NCI-H345 treated with DMSO at 0.1 percent for 48 hours (cell line): ENCODE data around the gene KDM2A.

Experiments used
- DNase-seq: peaks from one replicate; lab custom pipeline; 2025; ENCODE audit not compliant: unreplicated experiment; lab: John Stamatoyannopoulos, UW

Gene KDM2A

DNA sequence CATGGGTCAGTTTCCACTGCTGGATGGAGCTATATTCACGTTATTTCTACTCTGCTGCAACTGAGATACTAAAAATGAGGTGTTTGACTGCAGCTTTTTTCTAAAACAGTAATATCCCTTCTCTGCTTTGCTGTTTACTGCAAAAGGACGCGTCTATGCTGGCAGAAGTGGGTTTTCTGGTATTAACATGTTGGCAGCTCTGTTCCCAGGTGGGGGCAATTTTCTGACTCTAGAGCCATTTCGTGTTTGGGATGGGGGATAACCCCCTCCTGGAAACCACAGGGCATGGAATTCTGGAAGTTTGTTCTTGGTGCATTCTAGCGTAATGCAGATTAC, 152.1 kb downstream of the KDM2A start:
- DNase-seq: no peak

DNA sequence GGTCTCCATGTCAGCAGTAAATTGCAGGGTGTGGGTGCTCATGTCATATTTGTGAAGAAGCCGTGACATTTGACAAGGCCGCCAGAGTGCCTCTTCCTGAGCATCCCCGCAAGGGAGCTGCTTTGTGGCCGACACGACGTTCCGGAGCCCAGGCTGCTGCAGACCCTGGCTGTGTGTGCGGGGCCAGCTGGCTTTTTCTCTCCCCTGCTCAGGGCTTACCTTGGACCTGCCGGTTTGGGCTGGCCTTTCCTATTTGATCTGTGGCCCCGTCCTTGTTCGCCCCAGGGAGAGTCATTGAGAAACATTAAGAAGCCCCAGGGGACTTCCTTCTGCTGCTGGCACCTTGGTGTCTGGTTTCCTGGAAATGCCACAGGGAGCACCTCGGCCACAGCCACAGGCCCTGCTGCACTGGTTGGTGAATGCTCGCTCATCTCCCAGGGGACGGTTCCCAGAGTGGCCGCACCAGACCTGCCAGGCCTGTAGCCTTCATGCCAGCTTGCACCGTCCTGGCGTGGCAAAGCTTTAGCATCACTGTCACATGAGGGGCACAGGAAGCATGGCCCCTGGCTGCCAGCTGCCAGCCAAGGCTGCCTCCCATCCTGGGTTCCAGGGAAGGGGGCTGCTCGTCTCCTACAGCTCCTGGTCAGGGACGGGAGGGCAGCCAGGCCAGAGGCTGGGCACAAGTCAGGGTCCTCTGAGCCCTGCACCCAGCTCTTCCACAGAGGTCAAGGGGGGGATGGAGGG, 152.7 kb downstream of the KDM2A start:
- no peak for DNase-seq

DNA sequence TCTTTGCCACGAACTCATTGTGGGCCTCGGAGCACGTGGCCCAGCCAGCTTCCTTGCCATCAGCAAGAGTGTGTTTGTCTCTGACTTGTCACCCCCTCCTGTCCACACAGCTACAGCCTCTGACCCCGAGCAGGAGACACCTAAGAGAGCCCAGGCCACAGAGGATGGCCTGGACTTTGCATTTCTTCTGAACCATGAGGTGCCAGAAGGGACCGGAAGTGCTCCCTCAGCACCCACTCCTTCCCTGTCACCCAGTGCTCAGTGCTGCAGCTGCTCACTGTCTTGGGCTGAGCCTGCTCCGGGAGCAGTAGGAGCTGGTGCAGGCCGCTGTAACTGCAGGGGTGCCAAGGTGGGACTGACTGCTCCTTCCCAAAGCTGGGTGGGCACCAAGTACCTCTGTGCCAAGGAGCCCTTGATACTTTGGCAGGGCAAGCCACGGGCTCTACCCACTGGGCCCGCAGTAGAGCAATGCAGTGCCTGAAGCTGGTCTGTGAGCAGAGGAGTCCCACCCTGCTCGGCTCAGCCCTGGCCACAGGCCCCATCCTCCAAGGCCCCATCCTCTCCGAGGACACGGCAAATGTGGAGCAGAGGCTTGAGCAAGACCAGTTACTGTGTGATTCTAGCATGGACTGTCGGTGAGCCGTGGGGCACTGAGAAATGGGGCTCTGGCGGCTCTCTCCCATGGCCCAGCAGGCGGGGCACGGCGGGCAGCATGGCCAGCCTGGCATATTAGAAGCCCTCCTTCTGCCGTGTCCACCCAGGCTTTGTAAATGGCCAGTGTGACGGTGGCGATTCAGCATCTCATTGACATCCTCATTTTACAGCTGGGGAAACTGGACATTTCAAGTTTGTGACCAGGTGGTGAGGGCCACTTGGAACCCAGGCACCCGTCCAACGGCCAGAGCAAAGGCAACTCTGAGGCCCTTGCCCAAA, 153.5 kb downstream of the KDM2A start:
- DNase-seq: no peak

DNA sequence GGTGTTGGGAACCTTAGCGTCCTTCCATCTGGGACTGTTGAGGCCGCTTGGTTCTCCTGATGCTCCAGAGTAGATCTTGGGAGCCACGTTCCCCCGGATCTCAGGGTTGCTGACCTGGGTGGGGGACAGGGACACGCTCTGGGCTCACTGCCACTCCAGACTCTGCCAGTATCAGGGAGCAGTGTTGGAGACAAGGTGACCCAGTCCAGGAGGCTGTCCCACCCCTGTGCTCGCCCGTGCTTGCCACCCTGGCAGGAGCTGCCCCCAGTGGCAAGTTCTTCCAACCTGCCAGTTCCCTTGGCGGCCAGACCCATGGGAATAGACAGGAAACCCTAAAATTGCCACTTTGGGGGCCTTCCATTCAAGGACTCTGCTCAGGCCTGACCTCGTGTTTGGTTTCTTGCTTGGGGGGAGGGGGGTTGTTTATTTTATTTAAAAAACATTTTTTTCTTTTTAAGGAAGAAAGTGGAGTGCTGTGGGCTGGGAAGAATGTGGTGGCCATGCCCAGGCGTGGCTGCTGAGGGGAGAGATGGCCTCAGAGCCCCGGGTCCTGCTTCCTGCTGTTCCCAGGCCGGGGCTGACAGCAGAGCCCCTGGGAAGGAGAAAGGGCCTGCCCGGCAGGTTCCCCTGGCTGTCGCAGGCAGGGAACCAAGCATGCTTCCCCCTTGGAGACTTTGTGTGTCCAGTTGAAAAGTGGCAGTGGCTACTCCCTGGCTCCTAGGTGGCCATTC, 154.4 kb downstream of the KDM2A start:
- no peak for DNase-seq

DNA sequence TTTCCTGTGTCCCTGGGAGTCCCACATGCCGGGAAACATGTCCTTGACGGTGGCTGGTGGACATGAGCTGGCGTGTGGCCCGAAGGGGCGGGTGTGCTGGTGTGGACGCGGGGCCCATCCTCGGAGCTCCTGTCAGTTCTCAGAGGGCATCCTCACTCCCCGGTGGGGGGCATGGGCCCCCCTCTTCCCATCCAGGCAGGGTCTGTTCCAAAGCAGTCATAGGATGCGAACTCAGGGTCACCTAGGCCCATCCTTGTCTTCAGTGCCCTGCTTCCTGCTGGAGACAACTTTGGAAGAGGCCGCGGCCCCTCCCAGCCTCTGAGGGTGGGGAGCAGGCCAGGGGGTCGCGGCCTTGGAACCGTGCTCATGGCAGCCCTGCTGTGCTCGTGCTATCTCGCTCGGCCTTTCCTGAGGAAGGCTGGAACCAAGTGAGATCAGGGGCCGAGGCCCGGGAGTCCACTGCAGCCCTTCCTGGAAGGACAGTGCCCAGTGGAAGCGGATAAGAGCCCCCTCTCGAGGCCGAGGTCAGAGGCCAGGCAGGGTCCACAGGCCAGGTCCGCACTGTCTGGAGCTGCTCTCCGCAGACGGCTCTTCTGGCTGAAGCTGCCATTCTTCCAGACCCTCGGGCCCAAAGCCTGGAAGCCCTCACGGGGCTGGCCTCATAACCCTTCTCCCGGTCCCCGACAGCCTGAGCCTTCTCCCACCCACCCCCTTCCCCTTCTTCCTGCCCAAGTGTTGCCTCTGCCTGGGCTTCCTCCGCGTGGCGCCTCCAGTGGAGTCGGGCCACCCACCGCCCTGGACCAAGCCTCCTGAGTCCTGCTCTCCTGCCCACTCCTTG, 155.9 kb downstream of the KDM2A start:
- DNase-seq: no peak

DNA sequence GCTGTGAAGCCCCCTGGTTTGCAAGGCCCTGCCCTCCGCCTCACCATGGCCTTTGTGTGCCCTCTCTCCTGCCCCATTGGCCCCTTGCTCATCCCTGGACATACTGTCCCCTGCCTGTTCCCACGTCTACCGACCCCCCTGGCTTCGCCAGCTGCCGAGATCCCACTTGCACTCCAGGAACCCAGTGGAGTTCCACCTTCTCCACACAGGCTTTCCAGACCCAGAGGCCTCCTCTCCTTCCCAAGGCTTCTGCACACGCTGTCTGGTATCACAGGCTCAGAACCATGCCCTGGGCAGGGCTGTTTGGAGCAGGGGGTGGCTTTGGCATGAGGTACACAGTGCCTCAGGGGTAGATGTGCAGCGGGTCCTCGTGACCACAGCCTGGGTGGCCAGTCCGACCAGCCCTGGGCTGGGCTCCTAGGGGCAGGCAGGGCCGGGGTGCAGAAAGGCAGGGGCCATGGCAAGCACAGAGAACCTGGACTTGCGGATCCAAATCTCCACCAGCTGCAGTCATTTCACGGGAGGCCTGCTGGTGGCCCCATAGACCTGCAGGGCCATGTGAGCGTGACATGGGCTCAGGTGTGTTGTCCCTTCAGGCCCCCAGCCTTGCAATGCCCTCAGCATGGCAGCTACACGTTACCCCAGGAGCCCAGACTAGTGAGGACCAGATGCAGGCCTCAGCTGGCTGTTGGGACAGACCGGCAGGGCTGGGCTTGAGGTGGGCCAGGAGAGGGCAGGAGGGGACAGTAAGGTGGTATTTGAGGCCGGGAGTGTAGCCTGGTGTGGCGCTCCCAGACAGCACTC, 156.7 kb downstream of the KDM2A start:
- DNase-seq: no peak

DNA sequence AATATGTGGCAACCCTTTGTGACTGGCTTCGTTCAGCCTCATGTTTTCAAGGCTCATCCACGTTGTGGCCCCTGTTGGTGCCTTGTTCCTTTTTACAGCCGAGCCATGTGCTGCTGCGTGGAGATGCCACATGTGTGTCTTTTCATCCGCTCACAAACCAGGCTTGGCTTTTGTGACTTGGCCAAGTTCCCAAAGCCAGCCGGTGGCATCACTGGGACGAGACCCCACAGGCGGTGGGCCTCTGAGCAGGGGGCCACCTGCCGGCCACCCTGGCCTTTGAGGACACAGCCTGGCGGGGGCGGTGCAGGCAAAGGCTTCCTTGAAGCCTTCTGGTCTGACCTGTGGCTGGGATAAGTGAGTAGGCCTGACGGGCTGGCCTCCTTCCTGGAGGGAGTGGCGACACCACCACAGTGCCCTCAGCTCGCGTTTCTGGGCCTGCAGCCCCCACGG, 157.7 kb downstream of the KDM2A start:
- no peak for DNase-seq

DNA sequence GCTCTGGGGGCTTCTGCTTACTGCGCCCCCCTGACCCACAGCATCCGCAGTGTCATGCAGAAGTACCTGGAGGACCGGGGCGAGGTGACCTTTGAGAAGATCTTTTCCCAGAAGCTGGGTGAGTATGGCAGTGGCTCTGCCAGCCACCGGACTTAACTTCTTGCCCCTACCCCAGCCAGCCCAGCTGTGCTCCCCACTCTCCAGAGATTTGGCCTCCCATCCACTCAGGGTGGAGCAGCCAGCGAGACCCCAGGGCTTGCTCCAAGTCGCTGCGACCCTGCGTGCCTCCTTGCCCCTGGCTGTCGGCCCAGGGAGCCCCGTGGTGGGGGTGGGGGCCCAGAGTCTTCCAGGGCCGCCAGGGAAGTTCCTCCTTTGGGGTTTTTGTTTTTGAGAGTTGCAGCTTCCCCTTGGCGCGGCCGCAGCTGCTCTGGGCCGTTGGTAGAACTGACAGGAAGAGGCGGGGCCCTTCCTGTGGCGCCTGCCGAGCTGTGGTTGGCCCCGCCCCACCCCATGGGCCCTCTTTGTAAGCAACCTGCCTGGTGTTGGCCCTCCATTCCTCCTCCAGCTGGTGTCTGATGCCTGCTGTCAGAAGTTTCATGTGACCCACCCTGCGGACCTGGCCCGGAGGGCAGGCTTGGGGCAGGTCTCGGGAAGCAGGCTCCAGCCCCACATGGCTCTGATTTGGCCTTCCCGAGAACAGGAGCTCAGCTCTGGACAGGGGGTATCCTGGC, 158.3 kb downstream of the KDM2A start:
- no peak for DNase-seq

DNA sequence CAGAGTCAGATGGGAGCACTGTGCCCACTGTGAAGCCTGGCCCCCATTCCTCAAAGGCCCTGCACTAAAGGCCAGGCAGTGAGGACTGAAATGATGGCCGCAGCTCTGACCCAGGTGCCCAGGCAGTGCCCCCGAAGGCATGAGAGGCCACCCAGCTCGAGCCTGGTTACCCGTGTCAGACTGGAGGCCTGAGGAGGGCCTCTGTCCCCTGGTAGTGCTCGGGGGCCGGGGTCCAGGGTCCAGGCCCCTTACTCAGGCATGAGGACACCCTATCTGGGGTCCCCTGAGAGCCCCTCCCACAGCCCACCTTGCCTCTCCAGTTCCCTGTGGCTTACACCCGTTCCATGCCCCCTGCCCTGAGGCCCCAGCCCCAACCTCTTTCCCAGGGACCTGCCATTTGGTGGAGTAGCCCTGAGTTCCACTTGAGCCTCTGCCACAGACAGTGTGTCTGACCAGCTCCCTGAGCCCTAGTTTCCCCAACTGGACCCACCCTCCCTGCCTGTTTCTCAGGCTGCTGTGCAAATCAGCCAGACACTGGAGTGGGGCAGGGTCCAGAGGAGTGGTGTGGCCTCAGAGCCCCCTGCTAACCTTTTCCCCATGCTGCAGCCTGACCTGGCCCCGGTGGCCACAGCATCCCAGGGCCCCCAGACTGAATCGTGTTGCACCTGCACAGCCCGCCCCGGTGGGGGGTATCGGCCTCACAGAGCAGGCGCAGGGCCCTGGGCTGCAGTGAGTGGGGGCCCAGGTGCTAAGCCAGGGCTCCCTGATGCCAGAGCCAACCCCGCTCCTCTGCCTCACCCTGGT, 159.3 kb downstream of the KDM2A start:
- no peak for DNase-seq

DNA sequence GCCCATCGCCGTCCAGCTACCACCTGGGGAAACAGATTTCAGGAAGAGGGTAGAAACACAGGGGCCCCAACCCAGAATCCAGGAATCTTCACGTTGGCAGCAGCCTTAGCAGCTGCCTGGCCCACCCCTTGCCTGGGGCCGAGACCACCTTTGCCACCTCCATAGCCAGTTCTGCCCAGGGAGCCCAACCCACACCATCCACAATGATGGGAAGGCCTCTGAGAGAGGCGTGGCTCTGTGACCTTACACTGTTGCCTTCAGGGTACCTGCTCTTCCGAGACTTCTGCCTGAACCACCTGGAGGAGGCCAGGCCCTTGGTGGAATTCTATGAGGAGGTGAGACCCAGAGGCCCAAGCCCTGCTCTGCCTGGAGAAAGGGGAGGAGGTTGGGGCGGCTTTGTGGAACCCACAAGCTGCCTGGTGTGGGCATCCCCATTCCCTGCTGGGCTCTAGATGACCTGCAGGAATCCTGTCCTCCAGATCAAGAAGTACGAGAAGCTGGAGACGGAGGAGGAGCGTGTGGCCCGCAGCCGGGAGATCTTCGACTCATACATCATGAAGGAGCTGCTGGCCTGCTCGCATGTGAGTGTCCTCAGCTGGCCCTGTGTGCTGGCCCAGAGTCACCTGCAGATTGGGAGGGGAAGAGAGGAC, 160.0 kb downstream of the KDM2A start:
- no peak for DNase-seq

DNA sequence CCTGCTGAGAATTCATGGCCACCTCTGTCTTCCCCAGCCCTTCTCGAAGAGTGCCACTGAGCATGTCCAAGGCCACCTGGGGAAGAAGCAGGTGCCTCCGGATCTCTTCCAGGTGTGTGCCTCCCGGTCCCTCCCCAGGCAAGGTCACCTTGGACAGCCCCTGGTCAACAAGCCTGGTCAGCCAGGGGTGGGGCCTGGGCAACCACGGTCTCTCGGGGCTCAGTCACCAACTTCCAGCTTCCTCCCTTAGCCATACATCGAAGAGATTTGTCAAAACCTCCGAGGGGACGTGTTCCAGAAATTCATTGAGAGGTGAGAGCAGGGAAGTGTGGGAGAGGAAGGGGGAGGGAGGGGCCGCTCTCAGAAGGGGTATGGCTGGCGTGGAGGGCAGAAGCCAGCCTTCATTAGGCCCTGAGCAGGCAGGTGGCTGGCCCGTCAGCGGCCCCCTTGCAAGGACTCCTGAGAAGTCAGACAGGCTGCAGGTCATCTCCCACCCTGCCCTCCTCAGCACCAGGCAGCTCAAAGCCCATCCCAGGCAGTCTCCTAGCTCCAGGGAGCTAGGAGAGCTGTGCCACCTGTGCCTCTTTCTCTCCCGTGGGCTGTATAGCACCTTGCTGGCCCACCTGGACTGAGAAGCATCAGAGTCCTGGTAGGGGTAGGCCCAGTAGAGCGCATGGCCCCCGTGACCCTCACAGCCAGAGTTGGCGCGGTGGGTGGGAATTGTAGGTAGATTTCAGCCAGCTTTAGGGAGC, 160.7 kb downstream of the KDM2A start:
- no peak for DNase-seq

DNA sequence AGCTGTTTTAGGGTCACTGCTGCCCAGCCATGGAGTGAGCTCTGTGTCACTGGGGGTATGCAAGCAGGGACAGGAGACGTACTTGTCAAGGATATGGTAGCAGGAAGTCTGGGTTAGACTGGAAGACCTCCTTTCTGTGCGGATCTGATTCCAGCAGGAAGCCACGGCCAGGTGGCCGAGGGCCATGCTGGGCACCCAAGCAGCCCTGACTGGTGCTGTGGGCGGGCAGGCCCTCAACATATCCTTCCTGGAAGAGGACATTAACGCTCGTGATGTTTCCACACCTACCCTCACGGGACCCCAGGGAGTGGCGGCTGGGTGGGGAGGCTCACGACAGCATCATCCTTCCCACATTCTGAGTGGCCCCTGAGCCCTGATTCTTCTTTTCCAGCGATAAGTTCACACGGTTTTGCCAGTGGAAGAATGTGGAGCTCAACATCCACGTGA, 161.3 kb downstream of the KDM2A start:
- no peak for DNase-seq

DNA sequence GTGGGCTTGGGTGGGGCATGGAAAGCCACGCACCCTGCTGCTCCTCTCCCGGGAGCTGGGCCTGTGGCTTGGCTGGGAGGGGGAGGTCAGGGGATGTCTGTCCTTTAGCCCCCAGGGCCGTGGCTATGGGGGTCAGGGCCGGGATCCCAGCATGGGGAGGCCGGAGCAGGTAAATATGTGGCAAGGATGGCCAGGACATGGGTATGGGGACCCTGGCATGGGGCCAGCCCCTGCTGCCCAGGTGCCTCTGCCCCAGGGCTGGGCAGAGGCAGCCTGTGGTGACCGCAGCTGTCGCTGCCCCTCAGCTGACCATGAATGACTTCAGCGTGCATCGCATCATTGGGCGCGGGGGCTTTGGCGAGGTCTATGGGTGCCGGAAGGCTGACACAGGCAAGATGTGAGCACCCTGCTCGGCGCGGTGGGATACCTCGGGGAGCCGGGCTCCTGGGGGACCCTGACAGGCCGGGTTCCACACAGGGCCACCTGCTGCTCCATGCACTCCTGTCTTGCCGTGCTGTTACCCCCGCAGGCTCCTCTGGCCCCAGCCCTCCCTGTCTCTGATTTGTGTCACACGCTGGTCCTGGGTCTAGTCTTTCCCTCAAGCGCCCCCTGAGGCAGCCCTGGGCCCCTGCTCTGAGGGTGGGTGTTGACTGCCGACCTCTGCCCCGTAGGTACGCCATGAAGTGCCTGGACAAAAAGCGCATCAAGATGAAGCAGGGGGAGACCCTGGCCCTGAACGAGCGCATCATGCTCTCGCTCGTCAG, 161.9 kb downstream of the KDM2A start:
- no peak for DNase-seq

DNA sequence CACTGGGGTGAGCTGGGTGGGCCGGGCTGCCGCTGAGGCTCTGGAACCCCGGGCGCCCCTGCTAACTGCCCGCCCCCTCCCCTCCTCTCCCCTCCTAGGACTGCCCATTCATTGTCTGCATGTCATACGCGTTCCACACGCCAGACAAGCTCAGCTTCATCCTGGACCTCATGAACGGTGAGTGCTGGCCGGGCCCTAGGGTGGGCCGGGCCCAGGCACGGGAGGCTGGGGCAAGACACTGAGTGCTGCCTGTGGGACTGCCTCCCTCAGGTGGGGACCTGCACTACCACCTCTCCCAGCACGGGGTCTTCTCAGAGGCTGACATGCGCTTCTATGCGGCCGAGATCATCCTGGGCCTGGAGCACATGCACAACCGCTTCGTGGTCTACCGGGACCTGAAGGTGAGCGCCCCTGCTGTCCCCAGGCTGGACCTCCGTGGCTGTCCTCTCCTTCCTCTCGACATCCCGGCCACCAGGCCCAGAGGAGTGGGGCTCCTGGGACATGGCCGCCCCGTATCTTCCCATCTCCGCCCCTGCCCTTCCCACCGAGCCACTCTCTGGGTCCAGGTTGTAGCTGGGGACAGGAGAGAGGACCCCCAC, 162.6 kb downstream of the KDM2A start:
- no peak for DNase-seq

DNA sequence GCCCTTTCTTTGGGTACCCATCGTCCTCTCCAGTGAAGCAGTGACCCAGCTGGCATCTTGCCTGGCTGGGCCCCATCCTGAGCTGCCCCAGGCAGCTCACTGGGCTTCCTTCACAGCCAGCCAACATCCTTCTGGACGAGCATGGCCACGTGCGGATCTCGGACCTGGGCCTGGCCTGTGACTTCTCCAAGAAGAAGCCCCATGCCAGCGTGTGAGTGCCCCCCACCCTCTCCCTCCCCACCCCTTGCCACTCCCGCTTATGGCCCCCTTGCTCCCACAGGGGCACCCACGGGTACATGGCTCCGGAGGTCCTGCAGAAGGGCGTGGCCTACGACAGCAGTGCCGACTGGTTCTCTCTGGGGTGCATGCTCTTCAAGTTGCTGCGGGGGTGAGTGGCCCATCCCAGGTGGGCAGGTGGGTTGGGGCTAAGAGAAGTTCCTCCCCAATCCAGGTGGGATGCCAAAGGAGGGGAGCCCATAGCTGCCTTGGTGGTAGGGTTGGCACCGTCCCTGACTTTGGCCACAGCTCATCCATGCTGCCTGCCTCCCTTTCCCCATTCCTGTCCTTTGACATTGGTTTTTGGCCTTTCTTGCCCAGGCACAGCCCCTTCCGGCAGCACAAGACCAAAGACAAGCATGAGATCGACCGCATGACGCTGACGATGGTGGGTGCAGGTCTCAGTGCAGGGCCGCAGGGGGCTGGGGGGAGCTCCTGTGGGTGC, 163.3 kb downstream of the KDM2A start:
- DNase-seq: no peak
